Endothelial cell of umbilical vein (primary cell): ENCODE results near the gene ZNF460. TPM values are rescaled to one million over a fixed set of nuclear protein-coding genes. Genes with fewer than 3 reads are reported as not detected.

Source experiments
- BruUV-seq: library from RNA; stranded (reverse); fragments of 400-500 nt; replicated peaks from 2 replicates; lab custom pipeline; 2021; lab: Mats Ljungman, UMichigan
- CTCF ChIA-PET: fragments of 300-600, 350-600 bp; sonication (Branson Sonifier 250); formaldehyde crosslinking; loops from one replicate; lab custom pipeline; 2021; ENCODE audit warnings: antibody characterized with exemption, inconsistent platforms; lab: Charles Lee
- POLR2A ChIA-PET: fragments of 300-600, 350-600 bp; sonication (Branson Sonifier 250); formaldehyde crosslinking; loops from one replicate; lab custom pipeline; 2021; ENCODE audit warnings: antibody characterized with exemption, inconsistent platforms; lab: Charles Lee
- DNase-seq: peaks from one replicate; pipeline ENCODE4 v3.0.0-alpha.2; 2011; ENCODE audit warnings: low read depth, low spot score
- FAIRE-seq: peaks from 2 replicates; lab custom pipeline; 2011; peaks lifted over from hg19 to GRCh38; lab: Jason Lieb, UNC
- H2AFZ ChIP-seq: 2 replicates; pipeline ENCODE4 v1.6.0; 2012; ENCODE audit warnings: low read depth, low read length, control low read depth, inconsistent platforms
- H3K27ac ChIP-seq: 2 replicates; pipeline ENCODE4 v1.5.1; 2011; ENCODE audit warnings: low read depth, mild to moderate bottlenecking, control low read depth, low read length, moderate library complexity; ENCODE audit not compliant: insufficient read depth
- H3K27me3 ChIP-seq, 2 experiments: 2 replicates each; pipeline versions ENCODE4 v1.6.0 to v1.6.1; 2011; ENCODE audit warnings: low read length in 2 of 2, mixed read lengths in 1 of 2; ENCODE audit not compliant: control insufficient read depth in 2 of 2, insufficient read depth in 2 of 2
- H3K36me3 ChIP-seq, 2 experiments: 2 replicates in 1 of 2; 3 replicates in 1 of 2; pipeline ENCODE4 v1.5.1; 2011; ENCODE audit warnings: low read length in 2 of 2, mild to moderate bottlenecking in 1 of 2, moderate library complexity in 1 of 2; ENCODE audit not compliant: control insufficient read depth in 2 of 2, insufficient read depth in 2 of 2; ENCODE audit errors: extremely low read depth in 1 of 2
- H3K4me1 ChIP-seq: 3 replicates; pipeline ENCODE4 v1.5.1; 2011; ENCODE audit warnings: mild to moderate bottlenecking, low read length; ENCODE audit not compliant: control insufficient read depth, insufficient read depth; ENCODE audit errors: extremely low read depth
- H3K4me2 ChIP-seq: 2 replicates; pipeline ENCODE4 v1.6.1; 2011; ENCODE audit warnings: low read length, control low read depth, mixed read lengths; ENCODE audit not compliant: insufficient read depth
- H3K4me3 ChIP-seq, 3 experiments: fragments of 200-600 bp in 1 of 3; sonication (generic), shearing (Covaris generic) in 1 of 3; replicated peaks in 1 of 3; 2 replicates each; pipeline ENCODE4 v1.5.1; 2011 to 2016; ENCODE audit warnings: control low read depth in 3 of 3, low read length in 3 of 3, mild to moderate bottlenecking in 2 of 3, inconsistent platforms in 1 of 3, low read depth in 1 of 3, moderate library complexity in 1 of 3; ENCODE audit not compliant: insufficient read depth in 1 of 3
- H3K79me2 ChIP-seq: 2 replicates; pipeline ENCODE4 v1.6.0; 2012; ENCODE audit warnings: low read length, inconsistent platforms; ENCODE audit not compliant: control insufficient read depth, insufficient read depth
- H3K9ac ChIP-seq: replicated peaks from 2 replicates; pipeline ENCODE3; 2011; ENCODE audit warnings: low read length, control low read depth; ENCODE audit not compliant: insufficient read depth; ENCODE audit errors: extremely low read depth
- H3K9me1 ChIP-seq: replicated peaks from 3 replicates; pipeline ENCODE4 v1.6.0; 2011; ENCODE audit warnings: mild to moderate bottlenecking, low read length; ENCODE audit not compliant: control insufficient read depth, insufficient read depth; ENCODE audit errors: extremely low read depth
- H3K9me3 ChIP-seq: replicated peaks from 2 replicates; pipeline ENCODE4 v1.5.1; 2012; ENCODE audit warnings: low read length, inconsistent platforms; ENCODE audit not compliant: control insufficient read depth, insufficient read depth
- H4K20me1 ChIP-seq: replicated peaks from 2 replicates; pipeline ENCODE3; 2011; ENCODE audit warnings: mild to moderate bottlenecking, low read length; ENCODE audit not compliant: control insufficient read depth, insufficient read depth; ENCODE audit errors: extremely low read depth
- FOS ChIP-seq: IDR thresholded peaks from 2 replicates; pipeline ENCODE4 v1.6.1; 2011; ENCODE audit warnings: mild to moderate bottlenecking, low read length, moderate library complexity, borderline replicate concordance; ENCODE audit not compliant: insufficient read depth
- GATA2 ChIP-seq: IDR thresholded peaks from 2 replicates; pipeline ENCODE4 v1.7.0; 2011; ENCODE audit warnings: low read depth, mild to moderate bottlenecking, moderate library complexity, mixed read lengths, low read length; ENCODE audit not compliant: insufficient read length, insufficient read depth
- JUN ChIP-seq: IDR thresholded peaks from 2 replicates; pipeline ENCODE4 v1.6.1; 2011; ENCODE audit warnings: borderline replicate concordance, low read depth; ENCODE audit not compliant: insufficient read length, insufficient read depth
- MYC ChIP-seq: IDR thresholded peaks from one replicate; pipeline ENCODE4 v1.6.1; 2011; ENCODE audit warnings: mild to moderate bottlenecking, low read depth, low read length
- POLR2A ChIP-seq: IDR thresholded peaks from 2 replicates; pipeline ENCODE4 v1.6.1; 2012; ENCODE audit warnings: low read depth, mild to moderate bottlenecking, control low read depth, low read length
- dilution Hi-C: fragments of 300-500 bp; cut with MboI; formaldehyde crosslinking; loops from one replicate; pipeline ENCODE4 v1.15.0; 2019; ENCODE audit warnings: low sequenced_read_pairs; ENCODE audit not compliant: extremely low pct_ligation_motif_present
- intact Hi-C: fragments of 100-400 bp; cut with micrococcal nuclease; formaldehyde crosslinking; loops from one replicate; pipeline ENCODE4 v1.10.0; 2022
- polyA plus RNA-seq, 4 experiments: library from polyadenylated mRNA; depleted of rRNA in 3 of 4; stranded (reverse) in 3 of 4; unstranded in 1 of 4; fragments of >200 nt; gene quantifications; 2 replicates each; pipeline versions ENCODE4 v1.2.1 to v1.2.3, GENCODE V29; 2011 to 2012; ENCODE audit warnings: missing spikeins in 1 of 4
- total RNA-seq: library from RNA; stranded (reverse); gene quantifications from 2 replicates; pipeline ENCODE4 v1.2.3, GENCODE V29; 2021
- TF ChIP-seq, protein P1 (sequence below), 2 donors: IDR thresholded peaks; 1 replicate in 1 of 2; 2 replicates in 1 of 2; pipeline ENCODE4 v1.5.1; 2011; ENCODE audit warnings: low read length in 2 of 2, mild to moderate bottlenecking in 2 of 2, moderate library complexity in 2 of 2, control low read depth in 1 of 2, inconsistent platforms in 1 of 2, low read depth in 1 of 2; ENCODE audit not compliant: insufficient read depth in 1 of 2; ENCODE audit errors: extremely low read depth in 1 of 2
- TF ChIP-seq, protein P2 (sequence below): IDR thresholded peaks from 2 replicates; pipeline ENCODE4 v1.6.1; 2011; ENCODE audit not compliant: insufficient read depth, insufficient read length

ZNF460 gene
- total and polyA plus RNA-seq, 2 donors (not counting 3 experiments of a cell fraction or from before 2014, with no cell fraction given): 4.5 to 26.9 TPM

DNA sequence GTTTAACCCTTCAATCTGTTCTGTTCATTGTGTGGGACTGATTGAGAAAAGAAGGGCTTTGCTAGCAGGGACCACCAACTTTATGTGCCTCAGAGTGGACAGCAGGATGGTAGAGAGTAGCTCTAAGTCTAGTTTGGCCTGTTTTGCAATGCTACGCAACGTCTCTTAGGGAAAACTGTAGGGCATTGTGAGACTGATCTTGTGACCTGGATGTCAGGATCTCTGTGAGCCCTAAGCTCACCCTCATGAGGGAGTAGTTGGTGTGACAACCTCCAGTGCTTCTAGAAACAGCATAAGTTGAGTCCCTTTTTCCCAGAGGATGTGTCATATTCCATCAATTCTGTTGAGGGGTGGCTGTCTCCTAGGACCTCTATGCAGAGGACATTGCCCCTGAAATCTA, 30.5 kb downstream of the ZNF460 start:
- TF ChIP-seq, protein P1, sequence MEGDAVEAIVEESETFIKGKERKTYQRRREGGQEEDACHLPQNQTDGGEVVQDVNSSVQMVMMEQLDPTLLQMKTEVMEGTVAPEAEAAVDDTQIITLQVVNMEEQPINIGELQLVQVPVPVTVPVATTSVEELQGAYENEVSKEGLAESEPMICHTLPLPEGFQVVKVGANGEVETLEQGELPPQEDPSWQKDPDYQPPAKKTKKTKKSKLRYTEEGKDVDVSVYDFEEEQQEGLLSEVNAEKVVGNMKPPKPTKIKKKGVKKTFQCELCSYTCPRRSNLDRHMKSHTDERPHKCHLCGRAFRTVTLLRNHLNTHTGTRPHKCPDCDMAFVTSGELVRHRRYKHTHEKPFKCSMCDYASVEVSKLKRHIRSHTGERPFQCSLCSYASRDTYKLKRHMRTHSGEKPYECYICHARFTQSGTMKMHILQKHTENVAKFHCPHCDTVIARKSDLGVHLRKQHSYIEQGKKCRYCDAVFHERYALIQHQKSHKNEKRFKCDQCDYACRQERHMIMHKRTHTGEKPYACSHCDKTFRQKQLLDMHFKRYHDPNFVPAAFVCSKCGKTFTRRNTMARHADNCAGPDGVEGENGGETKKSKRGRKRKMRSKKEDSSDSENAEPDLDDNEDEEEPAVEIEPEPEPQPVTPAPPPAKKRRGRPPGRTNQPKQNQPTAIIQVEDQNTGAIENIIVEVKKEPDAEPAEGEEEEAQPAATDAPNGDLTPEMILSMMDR (IDR thresholded peaks at IDR 0.05; ENCODE audit: extremely low read depth in 1 of 2, insufficient read depth in 1 of 2, low read depth in 1 of 2, low read length in 2 of 2): no peak
- TF ChIP-seq POLR2A: no peak
- no peak for TF ChIP-seq MYC
- TF ChIP-seq JUN: no peak
- TF ChIP-seq, protein P2, sequence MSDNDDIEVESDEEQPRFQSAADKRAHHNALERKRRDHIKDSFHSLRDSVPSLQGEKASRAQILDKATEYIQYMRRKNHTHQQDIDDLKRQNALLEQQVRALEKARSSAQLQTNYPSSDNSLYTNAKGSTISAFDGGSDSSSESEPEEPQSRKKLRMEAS: no peak
- POLR2A ChIA-PET: no interaction called here
- FAIRE-seq: no peak

DNA sequence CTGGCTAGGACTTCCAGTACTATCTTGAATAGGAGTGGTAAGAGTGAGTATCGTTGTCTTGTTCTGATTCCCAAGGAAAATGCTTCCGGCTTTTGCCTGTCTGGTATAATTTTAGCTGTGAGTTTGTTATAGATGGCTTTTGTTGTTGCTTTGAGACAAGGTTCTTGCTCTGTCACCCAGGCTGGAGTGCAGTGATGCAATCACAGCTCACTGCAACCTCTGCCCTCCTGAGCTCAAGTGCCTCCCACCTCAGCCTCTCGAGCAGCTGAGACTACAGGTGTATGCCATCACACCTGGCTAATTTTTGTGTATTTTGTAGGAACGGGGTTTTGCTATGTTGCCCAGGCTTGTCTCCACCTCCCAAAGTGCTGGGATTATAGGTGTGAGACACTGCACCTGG, 33.9 kb downstream of the ZNF460 start:
- Histone ChIP-seq H3K4me2 (no peak overlapping the region), H3K9ac (no peak overlapping the region), H2AFZ (no peak overlapping the region), H3K27ac (no peak overlapping the region), H3K4me1 (no peaks in the 10 kb centered on the region), H3K27me3 (peaks cover 16 to 24% of the 10 kb centered on the region in 2 experiments), H3K36me3 (no peaks in the 10 kb centered on the region), H3K4me3 (no peak overlapping the region), H3K9me3 (no peaks in the 10 kb centered on the region), H3K9me1 (no peaks in the 10 kb centered on the region), H4K20me1 (no peaks in the 10 kb centered on the region), H3K79me2 (no peaks in the 10 kb centered on the region)
- POLR2A ChIA-PET: no interaction called here
- DNase-seq: no peak
- intact Hi-C loops: no loop called here
- CTCF ChIA-PET: interaction anchor here (1.0 kb wide), 1 partner anchor 13 kb away, joined by 4 read pairs; no protein-coding TSS in a partner anchor
- dilution Hi-C loops: no loop called here
- no peak for FAIRE-seq
- TF ChIP-seq MYC (no peak), GATA2 (no peak), FOS (no peak)
- TF ChIP-seq, protein P2: no peak
- BruUV-seq: no TSS peak

More for the DNA sequence above, 30.5 kb downstream of the ZNF460 start:
- no peak overlapping the region for H3K27ac ChIP-seq
- no peaks in the 10 kb centered on the region for H3K79me2 ChIP-seq
- H3K4me1 ChIP-seq: no peaks in the 10 kb centered on the region
- no peaks in the 10 kb centered on the region for H3K36me3 ChIP-seq
- CTCF ChIA-PET: no interaction called here
- DNase-seq: no peak
- no peak overlapping the region for H3K4me3 ChIP-seq
- H2AFZ ChIP-seq: no peak overlapping the region
- no TSS peak for BruUV-seq
- no peak overlapping the region for H3K4me2 ChIP-seq
- no peaks in the 10 kb centered on the region for H4K20me1 ChIP-seq
- dilution Hi-C loops: no loop called here
- H3K9me1 ChIP-seq: no peaks in the 10 kb centered on the region
- H3K27me3 ChIP-seq: peaks cover 0 to 3% of the 10 kb centered on the region in 2 experiments
- H3K9me3 ChIP-seq: peaks cover 2% of the 10 kb centered on the region
- no peak overlapping the region for H3K9ac ChIP-seq
- intact Hi-C loops: no loop called here
